Keratinocyte (primary cell): ENCODE data around the gene CIDEA. TPM values are rescaled to one million over a fixed set of nuclear protein-coding genes. Genes with fewer than 3 reads are reported as not detected.

Source experiments
- DNase-seq: peaks from one replicate; pipeline ENCODE4 v3.0.0-alpha.2; 2011; ENCODE audit warnings: low read depth, missing footprints, low spot score
- FAIRE-seq: peaks from 2 replicates; lab custom pipeline; 2011; peaks lifted over from hg19 to GRCh38; lab: Jason Lieb, UNC
- H2AFZ ChIP-seq: 2 replicates; pipeline ENCODE4 v1.6.0; 2012; ENCODE audit warnings: low read length, control low read depth, inconsistent platforms; ENCODE audit not compliant: control insufficient read depth
- H3K27ac ChIP-seq: 2 replicates; pipeline ENCODE4 v1.5.1; 2011; ENCODE audit warnings: low read length; ENCODE audit not compliant: control insufficient read depth, insufficient read depth
- H3K27me3 ChIP-seq: 3 replicates; pipeline ENCODE4 v1.6.0; 2011; ENCODE audit warnings: low read length; ENCODE audit not compliant: control insufficient read depth, insufficient read depth; ENCODE audit errors: extremely low read depth
- H3K36me3 ChIP-seq, 2 experiments: 2 replicates in 1 of 2; 3 replicates in 1 of 2; pipeline ENCODE4 v1.5.1; 2011; ENCODE audit warnings: low read length in 2 of 2, mild to moderate bottlenecking in 1 of 2; ENCODE audit not compliant: control insufficient read depth in 2 of 2, insufficient read depth in 2 of 2; ENCODE audit errors: extremely low read depth in 1 of 2
- H3K4me1 ChIP-seq: 3 replicates; pipeline ENCODE4 v1.5.1; 2011; ENCODE audit warnings: low read length; ENCODE audit not compliant: control insufficient read depth, insufficient read depth; ENCODE audit errors: extremely low read depth
- H3K4me2 ChIP-seq: 3 replicates; pipeline ENCODE4 v1.6.0; 2011; ENCODE audit warnings: low read depth, low read length; ENCODE audit not compliant: control insufficient read depth, insufficient read depth; ENCODE audit errors: extremely low read depth
- H3K4me3 ChIP-seq, 3 experiments: fragments of 200-600 bp in 1 of 3; sonication (generic) in 1 of 3; 2 replicates in 2 of 3; 3 replicates in 1 of 3; pipeline ENCODE4 v1.5.1; 2011 to 2016; ENCODE audit warnings: low read length in 3 of 3, mild to moderate bottlenecking in 3 of 3, control low read depth in 2 of 3, inconsistent platforms in 1 of 3, low read depth in 1 of 3, mixed read lengths in 1 of 3, mixed run types in 1 of 3, moderate library complexity in 1 of 3; ENCODE audit not compliant: control insufficient read depth in 2 of 3, insufficient read depth in 2 of 3; ENCODE audit errors: extremely low read depth in 1 of 3
- H3K79me2 ChIP-seq: 2 replicates; pipeline ENCODE4 v1.6.0; 2012; ENCODE audit warnings: low read length; ENCODE audit not compliant: control insufficient read depth, insufficient read depth
- H3K9ac ChIP-seq: 3 replicates; pipeline ENCODE4 v1.6.0; 2011; ENCODE audit warnings: low read length; ENCODE audit not compliant: control insufficient read depth, insufficient read depth; ENCODE audit errors: extremely low read depth
- H3K9me1 ChIP-seq: 3 replicates; pipeline ENCODE4 v1.6.0; 2011; ENCODE audit warnings: low read length; ENCODE audit not compliant: control insufficient read depth, insufficient read depth; ENCODE audit errors: extremely low read depth
- H3K9me3 ChIP-seq: 2 replicates; pipeline ENCODE4 v1.5.1; 2012; ENCODE audit warnings: low read depth, low read length; ENCODE audit not compliant: control insufficient read depth
- H4K20me1 ChIP-seq: 3 replicates; pipeline ENCODE4 v1.6.0; 2011; ENCODE audit warnings: low read length; ENCODE audit not compliant: control insufficient read depth, insufficient read depth; ENCODE audit errors: extremely low read depth
- EZH2 ChIP-seq: IDR thresholded peaks from one replicate; pipeline ENCODE4 v1.6.1; 2012; ENCODE audit warnings: inconsistent platforms, mild to moderate bottlenecking, low read length, moderate library complexity
- dilution Hi-C: fragments of 300-500 bp; cut with MboI; formaldehyde crosslinking; loops from one replicate; pipeline ENCODE4 v1.7.0; 2020; ENCODE audit warnings: low sequenced_read_pairs; ENCODE audit not compliant: extremely low pct_ligation_motif_present
- polyA plus RNA-seq, 5 experiments: library from polyadenylated mRNA; depleted of rRNA in 3 of 5; stranded (reverse) in 3 of 5; stranded (forward) in 1 of 5; unstranded in 1 of 5; fragments of >200 nt; gene quantifications; 1 replicate in 1 of 5; 2 replicates in 3 of 5; 3 replicates in 1 of 5; pipeline versions ENCODE4 v1.2.1 to v1.2.3, GENCODE V29; 2011 to 2012; ENCODE audit warnings: missing spikeins in 2 of 5, low read depth in 1 of 5, low replicate concordance in 1 of 5
- small RNA-seq, 3 experiments: library from RNA; depleted of rRNA; stranded (forward); fragments of <200 nt; gene quantifications; one replicate each; pipeline ENCODE3, GENCODE V24; 2012; ENCODE audit warnings: low read depth in 3 of 3, low replicate concordance in 1 of 3; ENCODE audit not compliant: insufficient read length in 3 of 3
- TF ChIP-seq, protein P1 (sequence below), 3 experiments: IDR thresholded peaks in 1 of 3; conservative IDR thresholded peaks in 1 of 3; optimal IDR thresholded peaks in 1 of 3; 2 replicates in 2 of 3; 3 replicates in 1 of 3; pipeline versions ENCODE3 to v1.5.1; 2011; ENCODE audit warnings: low read length in 3 of 3, mild to moderate bottlenecking in 3 of 3, moderate library complexity in 2 of 3, control low read depth in 1 of 3, inconsistent platforms in 1 of 3; ENCODE audit not compliant: insufficient read depth in 2 of 3; ENCODE audit errors: extremely low read depth in 1 of 3

CIDEA gene
- polyA plus RNA-seq, 1 donor (not counting 4 experiments of a cell fraction or from before 2014, with no cell fraction given) = 1.2 TPM

DNA sequence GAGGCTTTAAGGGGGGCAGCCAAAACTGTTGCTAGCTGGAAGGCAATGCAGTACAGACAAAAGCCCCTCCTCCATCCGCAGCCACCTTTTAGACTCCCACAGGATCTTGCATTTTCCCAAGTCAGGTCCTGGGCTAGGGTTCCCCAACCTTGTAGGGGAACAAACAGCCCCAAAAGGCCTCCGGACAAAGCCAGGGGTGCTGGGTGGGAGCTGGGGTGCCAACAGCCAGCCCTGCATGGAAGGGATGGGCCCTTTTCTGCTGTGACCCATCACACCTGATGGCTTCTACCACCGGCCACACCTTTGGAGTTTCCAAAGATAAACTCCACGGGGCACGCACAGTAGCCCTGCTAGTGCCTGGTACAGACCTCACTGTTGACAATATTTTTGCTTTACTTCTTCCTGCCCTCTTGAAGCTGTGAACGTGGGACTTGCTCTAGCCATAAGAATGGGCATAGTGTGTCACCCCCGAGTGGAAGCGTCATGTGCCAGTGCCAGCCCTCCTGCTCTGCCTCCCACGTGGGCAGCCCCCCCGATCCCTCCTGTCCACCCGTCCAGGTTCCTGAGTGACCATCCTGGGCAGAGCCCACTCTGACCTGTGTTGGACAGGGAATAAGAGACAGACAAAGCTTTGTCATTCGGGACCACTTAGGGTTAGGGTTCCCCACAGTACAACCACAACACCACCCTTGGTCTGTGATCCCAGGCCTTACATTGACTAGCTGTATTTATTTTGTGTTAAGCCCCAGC is 72.7 kb downstream of the CIDEA start:
- DNase-seq (no peak), FAIRE-seq (no peak)
- Histone ChIP-seq H3K27me3 (no peaks in the 10 kb centered on the region), H3K9me1 (peaks cover 3% of the 10 kb centered on the region), H3K27ac (no peak overlapping the region), H2AFZ (no peak overlapping the region), H3K9ac (no peak overlapping the region), H3K4me1 (peaks cover 4% of the 10 kb centered on the region), H3K79me2 (peaks cover 16% of the 10 kb centered on the region), H3K4me2 (no peak overlapping the region), H3K9me3 (no peaks in the 10 kb centered on the region), H4K20me1 (peaks cover 26% of the 10 kb centered on the region), H3K36me3 (peaks cover 29 to 31% of the 10 kb centered on the region in 2 experiments), H3K4me3 (no peak overlapping the region)
- dilution Hi-C loops = no loop called here
- TF ChIP-seq EZH2 = no peak
- TF ChIP-seq, protein P1, sequence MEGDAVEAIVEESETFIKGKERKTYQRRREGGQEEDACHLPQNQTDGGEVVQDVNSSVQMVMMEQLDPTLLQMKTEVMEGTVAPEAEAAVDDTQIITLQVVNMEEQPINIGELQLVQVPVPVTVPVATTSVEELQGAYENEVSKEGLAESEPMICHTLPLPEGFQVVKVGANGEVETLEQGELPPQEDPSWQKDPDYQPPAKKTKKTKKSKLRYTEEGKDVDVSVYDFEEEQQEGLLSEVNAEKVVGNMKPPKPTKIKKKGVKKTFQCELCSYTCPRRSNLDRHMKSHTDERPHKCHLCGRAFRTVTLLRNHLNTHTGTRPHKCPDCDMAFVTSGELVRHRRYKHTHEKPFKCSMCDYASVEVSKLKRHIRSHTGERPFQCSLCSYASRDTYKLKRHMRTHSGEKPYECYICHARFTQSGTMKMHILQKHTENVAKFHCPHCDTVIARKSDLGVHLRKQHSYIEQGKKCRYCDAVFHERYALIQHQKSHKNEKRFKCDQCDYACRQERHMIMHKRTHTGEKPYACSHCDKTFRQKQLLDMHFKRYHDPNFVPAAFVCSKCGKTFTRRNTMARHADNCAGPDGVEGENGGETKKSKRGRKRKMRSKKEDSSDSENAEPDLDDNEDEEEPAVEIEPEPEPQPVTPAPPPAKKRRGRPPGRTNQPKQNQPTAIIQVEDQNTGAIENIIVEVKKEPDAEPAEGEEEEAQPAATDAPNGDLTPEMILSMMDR (optimal IDR thresholded peaks at IDR 0.05 in 1 of 3, IDR thresholded peaks at IDR 0.05 in 1 of 3, conservative IDR thresholded peaks at IDR 0.05 in 1 of 3; ENCODE audit: extremely low read depth in 1 of 3, insufficient read depth in 2 of 3, low read length in 3 of 3) = no peak

Small RNA genes within 50 kb of the gene (small RNA-seq; reads per million reads assigned to genes)
- 0 reads per million in 3 experiments for gene RNU6-170P

Other genes starting within 250 kb of the CIDEA start
- gene ANKRD62, start 160.5 kb upstream of the CIDEA start, polyA plus RNA-seq = not detected in 3 replicates
- gene TUBB6, start 53.9 kb downstream of the CIDEA start, polyA plus RNA-seq = 479 to 701 TPM (median 598 TPM) in 3 replicates
- 31.0 to 47.5 TPM (median 42.2 TPM) in 3 replicates for gene AFG3L2, start 122.9 kb downstream of the CIDEA start, polyA plus RNA-seq
- 5.4 to 7.6 TPM (median 6.8 TPM) in 3 replicates for gene PRELID3A, start 153.6 kb downstream of the CIDEA start, polyA plus RNA-seq